ENCODE data around the gene PRKCE. TPM values are rescaled to one million over a fixed set of nuclear protein-coding genes. Genes with fewer than 3 reads are reported as not detected.

Gene PRKCE
- polyA plus RNA-seq, 1 of the 3 experiments (the other 2 are of a cell fraction): 16.3 TPM

- DNase-seq: no peak
- H3K4me3 ChIP-seq (ENCODE audit: low read depth in 2 of 2, low read length in 1 of 2): no peak overlapping the region
- no peaks in the 10 kb centered on the region for H3F3A ChIP-seq (replicated peaks; ENCODE audit: insufficient read depth)
- no peaks in the 10 kb centered on the region for H3K9me3 ChIP-seq
- no peaks in the 10 kb centered on the region for H3K27me3 ChIP-seq (ENCODE audit: insufficient read depth)
- TF ChIP-seq ELF1 (IDR thresholded peaks at IDR 0.05) (no peak), RFX5 (IDR thresholded peaks at IDR 0.05; ENCODE audit: low read length) (no peak), RCOR1 (IDR thresholded peaks at IDR 0.05; ENCODE audit: low read length) (no peak), SMC3 (IDR thresholded peaks at IDR 0.05; ENCODE audit: low read depth, low read length) (no peak), GABPA (IDR thresholded peaks at IDR 0.05; ENCODE audit: low read depth) (no peak), SIN3A (IDR thresholded peaks at IDR 0.05; ENCODE audit: borderline replicate concordance, low read depth, low read length) (no peak), RAD21 (IDR thresholded peaks at IDR 0.05; ENCODE audit: low read length) (no peak; the same call in 1 of the 2 replicates), USF1 (IDR thresholded peaks at IDR 0.05; ENCODE audit: borderline replicate concordance, low read depth) (no peak), MAX (IDR thresholded peaks at IDR 0.05; ENCODE audit: low read depth) (no peak), FOXJ3 (CRISPR knock-in tag; IDR thresholded peaks at IDR 0.05) (no peak), TAF1 (IDR thresholded peaks at IDR 0.05; ENCODE audit: borderline replicate concordance, low read depth, low read length) (no peak), FOXM1 (IDR thresholded peaks at IDR 0.05; ENCODE audit: low read depth) (no peak)
- no peaks in the 10 kb centered on the region for H3K36me3 ChIP-seq (replicated peaks in 1 of 2; ENCODE audit: control insufficient read depth in 1 of 2, insufficient read depth in 2 of 2, low read length in 1 of 2)
- H4K20me1 ChIP-seq (ENCODE audit: insufficient read depth): peaks cover 9% of the 10 kb centered on the region
- H3K79me2 ChIP-seq (ENCODE audit: insufficient read depth): no peaks in the 10 kb centered on the region
- ChIA-PET CTCF (interaction anchor here (0.8 to 2.6 kb wide), 9 partner anchors 8 to 175 kb away, joined by 3 to 15 read pairs (median 6); no protein-coding TSS in a partner anchor), POLR2A (interaction anchor here (0.6 kb wide), 1 partner anchor 15 kb away, joined by 3 read pairs; no protein-coding TSS in a partner anchor)
- H2AFZ ChIP-seq (ENCODE audit: low read depth): no peak overlapping the region
- WGBS (ENCODE audit: low lambda C conversion rate): 87% methylated on average over 5 of the region's 6 CpGs
- peaks cover 12 to 43% of the 10 kb centered on the region in 2 experiments; a peak in 2 of 4 replicates for H3K4me1 ChIP-seq (ENCODE audit: control insufficient read depth in 1 of 2, insufficient read depth in 2 of 2, low read depth in 1 of 2, low read length in 1 of 2)
- no peaks in the 10 kb centered on the region for H3K9me2 ChIP-seq
- no peak overlapping the region for H3K4me2 ChIP-seq
- no peak overlapping the region for H3K9ac ChIP-seq
- H3K27ac ChIP-seq (ENCODE audit: low read depth in 2 of 2, low read length in 1 of 2): peak overlapping the region in 1 of 2 experiments; percentile 96; a peak in 2 of 4 replicates
Measured at GRCh38 chr2:45825001-45825651, 173.7 kb downstream of the PRKCE start.

- no peak overlapping the region for H3K4me3 ChIP-seq (ENCODE audit: low read depth in 2 of 2, low read length in 1 of 2)
- no peak overlapping the region for H3K27ac ChIP-seq (ENCODE audit: low read depth in 2 of 2, low read length in 1 of 2)
- H3K9me3 ChIP-seq: peaks cover 7% of the 10 kb centered on the region; the same call in 1 of the 2 replicates
- no peaks in the 10 kb centered on the region for H3K36me3 ChIP-seq (replicated peaks in 1 of 2; ENCODE audit: control insufficient read depth in 1 of 2, insufficient read depth in 2 of 2, low read length in 1 of 2)
- H2AFZ ChIP-seq (ENCODE audit: low read depth): no peak overlapping the region
- CTCF ChIA-PET: interaction anchor here (0.8 to 1.6 kb wide), 3 partner anchors 12 to 176 kb away, joined by 3 to 5 read pairs (median 5); no protein-coding TSS in a partner anchor
- H3F3A ChIP-seq (replicated peaks; ENCODE audit: insufficient read depth): no peaks in the 10 kb centered on the region
- no peak for DNase-seq
- POLR2A ChIA-PET: no interaction called here
- no peaks in the 10 kb centered on the region for H3K79me2 ChIP-seq (ENCODE audit: insufficient read depth)
- no peaks in the 10 kb centered on the region for H3K27me3 ChIP-seq (ENCODE audit: insufficient read depth)
- peaks cover 12 to 40% of the 10 kb centered on the region in 2 experiments; a peak in 2 of 4 replicates for H3K4me1 ChIP-seq (ENCODE audit: control insufficient read depth in 1 of 2, insufficient read depth in 2 of 2, low read depth in 1 of 2, low read length in 1 of 2)
- H3K9me2 ChIP-seq: no peaks in the 10 kb centered on the region
- H4K20me1 ChIP-seq (ENCODE audit: insufficient read depth): peaks cover 5% of the 10 kb centered on the region; the same call in 1 of the 2 replicates
- H3K4me2 ChIP-seq: no peak overlapping the region
- WGBS (ENCODE audit: low lambda C conversion rate): 95% methylated on average over 6 of the region's 6 CpGs
- H3K9ac ChIP-seq: no peak overlapping the region
- TF ChIP-seq PBX3 (IDR thresholded peaks at IDR 0.05): no peak
- no peak for TF ChIP-seq NFIC (IDR thresholded peaks at IDR 0.05; ENCODE audit: borderline replicate concordance)
- no peak for TF ChIP-seq USF1 (IDR thresholded peaks at IDR 0.05; ENCODE audit: borderline replicate concordance, low read depth)
- TF ChIP-seq FOXM1 (IDR thresholded peaks at IDR 0.05; ENCODE audit: low read depth): no peak
- no peak for TF ChIP-seq USF2 (IDR thresholded peaks at IDR 0.05; ENCODE audit: borderline replicate concordance, low read depth, low read length)
- no peak for TF ChIP-seq REST (IDR thresholded peaks at IDR 0.05; ENCODE audit: low read depth, low read length)
- no peak for TF ChIP-seq ELF1 (IDR thresholded peaks at IDR 0.05)
- TF ChIP-seq YY1 (IDR thresholded peaks at IDR 0.05; ENCODE audit: low read depth): no peak
- no peak for TF ChIP-seq MXI1 (IDR thresholded peaks at IDR 0.05; ENCODE audit: low read depth, low read length)
- no peak for TF ChIP-seq RAD21 (IDR thresholded peaks at IDR 0.05; ENCODE audit: low read length)
Measured at GRCh38 chr2:45826460-45826859, 175.0 kb downstream of the PRKCE start.

Data from SK-N-SH (cell line).